SU-DHL-6 (cell line): ENCODE data around the gene ZNF185.

Experiments
- H2AFZ ChIP-seq: fragments of 200-600 bp; sonication (generic); 2 replicates; pipeline ENCODE4 v1.6.1; 2014; ENCODE audit warnings: low read depth, mild to moderate bottlenecking, moderate library complexity, mixed read lengths, antibody characterized with exemption, low read length; ENCODE audit not compliant: severe bottlenecking
- H3F3A ChIP-seq: fragments of 200-600 bp; shearing (Covaris generic); 2 replicates; pipeline ENCODE4 v1.6.0; 2016; ENCODE audit warnings: antibody characterized with exemption, mild to moderate bottlenecking; ENCODE audit not compliant: insufficient read depth
- H3K27ac ChIP-seq: fragments of 200-600 bp; sonication (generic); 2 replicates; pipeline ENCODE4 v1.5.1; 2016; ENCODE audit warnings: low read depth, mild to moderate bottlenecking, low read length, moderate library complexity, mixed read lengths
- H3K27me3 ChIP-seq: fragments of 200-600 bp; sonication (generic), shearing (Covaris generic); 2 replicates; pipeline ENCODE4 v1.6.0; 2014; ENCODE audit warnings: mild to moderate bottlenecking, low read length
- H3K36me3 ChIP-seq: fragments of 200-600 bp; sonication (generic); 2 replicates; pipeline ENCODE4 v1.6.1; 2014; ENCODE audit warnings: mild to moderate bottlenecking, low read length, mixed read lengths
- H3K4me2 ChIP-seq: fragments of 300-600, 200-600 bp; shearing (Covaris generic), sonication (generic); 2 replicates; pipeline ENCODE4 v1.6.0; 2014; ENCODE audit warnings: low read length, low read depth, mild to moderate bottlenecking; ENCODE audit not compliant: poor library complexity, severe bottlenecking
- H3K4me3 ChIP-seq: fragments of 200-600 bp; sonication (generic); 2 replicates; pipeline ENCODE4 v1.5.1; 2014; ENCODE audit warnings: antibody characterized with exemption, low read length, mild to moderate bottlenecking, mixed read lengths; ENCODE audit not compliant: insufficient read depth, poor library complexity, severe bottlenecking
- H3K79me2 ChIP-seq: fragments of 200-600 bp; sonication (generic); 2 replicates; pipeline ENCODE4 v1.6.1; 2014; ENCODE audit warnings: mild to moderate bottlenecking, low read length, moderate library complexity; ENCODE audit not compliant: insufficient read depth
- H3K9ac ChIP-seq: fragments of 200-600 bp; sonication (generic); 2 replicates; pipeline ENCODE4 v1.7.0; 2014; ENCODE audit warnings: mild to moderate bottlenecking, low read length
- H3K9me2 ChIP-seq: fragments of 200-600 bp; sonication (generic); replicated peaks from 2 replicates; pipeline ENCODE4 v1.6.1; 2014; ENCODE audit warnings: low read length; ENCODE audit not compliant: insufficient read depth
- H3K9me3 ChIP-seq: fragments of 200-600 bp; sonication (generic); 2 replicates; pipeline ENCODE4 v1.6.1; 2014; ENCODE audit warnings: low read length, mixed read lengths; ENCODE audit not compliant: insufficient read depth
- H4K20me1 ChIP-seq: fragments of 200-600 bp; sonication (generic); 2 replicates; pipeline ENCODE4 v1.6.1; 2014; ENCODE audit warnings: low read depth, mild to moderate bottlenecking, antibody characterized with exemption, low read length, moderate library complexity, mixed read lengths
- CTCF ChIP-seq: fragments of 200-600 bp; sonication (generic); IDR thresholded peaks from one replicate; pipeline ENCODE4 v1.5.1; 2017; ENCODE audit warnings: antibody characterized with exemption, mild to moderate bottlenecking, low read length, moderate library complexity; ENCODE audit not compliant: insufficient read depth, poor library complexity, severe bottlenecking
- EZH2phosphoT487 ChIP-seq: fragments of 200-600 bp; sonication (generic), shearing (Covaris generic); conservative IDR thresholded peaks from 2 replicates; pipeline ENCODE4 v1.6.1; 2018; ENCODE audit warnings: mild to moderate bottlenecking, antibody characterized with exemption, low read length, moderate library complexity, mixed read lengths

ZNF185 gene

GRCh38 chrX:152930516-152930915, 32.6 kb downstream of the ZNF185 start:
- H3K9me2 ChIP-seq: no peaks in the 10 kb centered on the region
- no peaks in the 10 kb centered on the region for H3K36me3 ChIP-seq
- H3F3A ChIP-seq: no peaks in the 10 kb centered on the region
- no peaks in the 10 kb centered on the region for H3K79me2 ChIP-seq
- H3K27ac ChIP-seq: no peak overlapping the region
- no peaks in the 10 kb centered on the region for H3K27me3 ChIP-seq
- H2AFZ ChIP-seq: no peak overlapping the region
- H4K20me1 ChIP-seq: no peaks in the 10 kb centered on the region
- no peak overlapping the region for H3K4me2 ChIP-seq
- TF ChIP-seq EZH2phosphoT487 (no peak), CTCF (no peak)
- H3K9me3 ChIP-seq: no peaks in the 10 kb centered on the region
- H3K9ac ChIP-seq: no peak overlapping the region
- no peak overlapping the region for H3K4me3 ChIP-seq

- H3K9ac ChIP-seq: no peak overlapping the region
- no peaks in the 10 kb centered on the region for H4K20me1 ChIP-seq
- H3K4me3 ChIP-seq: no peak overlapping the region
- H3K27ac ChIP-seq: no peak overlapping the region
- H3K4me2 ChIP-seq: no peak overlapping the region
- no peaks in the 10 kb centered on the region for H3F3A ChIP-seq
- H2AFZ ChIP-seq: no peak overlapping the region
- H3K9me3 ChIP-seq: no peaks in the 10 kb centered on the region
- H3K27me3 ChIP-seq: no peaks in the 10 kb centered on the region
- no peak for TF ChIP-seq CTCF
- TF ChIP-seq EZH2phosphoT487: no peak
- H3K9me2 ChIP-seq: no peaks in the 10 kb centered on the region
- no peaks in the 10 kb centered on the region for H3K79me2 ChIP-seq
- no peaks in the 10 kb centered on the region for H3K36me3 ChIP-seq
These were observed 34.3 kb downstream of the ZNF185 start for GRCh38 chrX:152932144-152932543.

GRCh38 chrX:152932598-152933175, 34.8 kb downstream of the ZNF185 start:
- no peak overlapping the region for H3K4me2 ChIP-seq
- H3F3A ChIP-seq: no peaks in the 10 kb centered on the region
- H3K27me3 ChIP-seq: no peaks in the 10 kb centered on the region
- no peaks in the 10 kb centered on the region for H3K79me2 ChIP-seq
- H3K9me3 ChIP-seq: no peaks in the 10 kb centered on the region
- H4K20me1 ChIP-seq: no peaks in the 10 kb centered on the region
- H2AFZ ChIP-seq: no peak overlapping the region
- no peak for TF ChIP-seq CTCF
- no peak for TF ChIP-seq EZH2phosphoT487
- no peak overlapping the region for H3K4me3 ChIP-seq
- no peak overlapping the region for H3K9ac ChIP-seq
- H3K9me2 ChIP-seq: no peaks in the 10 kb centered on the region
- H3K27ac ChIP-seq: no peak overlapping the region
- H3K36me3 ChIP-seq: no peaks in the 10 kb centered on the region
